ENCODE data around the gene OR6C76.
"Not testable (repeated sequence)": the region's sequence is repeated elsewhere in the genome, so short reads cannot be mapped to it uniquely, and the experiment has no call there.

OR6C76 gene
- 0 reads per million in 3 experiments for total RNA-seq

- DNase-seq, result no peak
These were observed at the start of gene OR6C76 for GRCh38 chr12:55425954-55426353. Gene OR6C76 (plus strand): TSS chr12:55426254. CDS start chr12:55426254, 0 bp downstream.

DNA sequence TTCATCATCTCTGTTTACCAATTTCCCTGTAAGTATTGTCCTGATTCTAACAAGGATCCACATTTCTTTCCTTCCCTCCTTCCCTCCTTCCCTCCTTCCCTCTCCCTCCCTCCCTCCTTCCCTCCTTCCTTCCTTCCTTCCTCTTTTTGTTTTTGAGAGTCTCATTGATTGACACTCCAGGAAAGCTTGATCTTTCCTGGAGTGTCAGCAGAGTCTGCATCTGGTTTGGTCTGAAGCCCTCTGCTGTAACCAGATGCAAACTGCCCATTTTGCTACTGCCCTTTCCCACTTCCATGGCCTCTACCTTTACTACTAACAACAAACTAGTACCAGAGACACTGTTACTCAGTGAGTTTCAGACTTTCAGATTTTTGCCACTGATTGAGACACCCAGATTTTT lies 40.2 kb upstream of the OR6C76 start:
- DNase-seq, result no peak

- DNase-seq, result no peak
These were observed 33.8 kb upstream of the OR6C76 start for GRCh38 chr12:55392032-55392795.

GRCh38 chr12:55396326-55396725 lies 29.7 kb upstream of the OR6C76 start:
- DNase-seq, result no peak

- no peak for DNase-seq
These were observed 25.8 kb upstream of the OR6C76 start, which contains the start of gene OR6C65 for GRCh38 chr12:55400229-55400628. Gene OR6C65 (plus strand): TSS chr12:55400529. CDS start chr12:55400529, 0 bp downstream.

DNA sequence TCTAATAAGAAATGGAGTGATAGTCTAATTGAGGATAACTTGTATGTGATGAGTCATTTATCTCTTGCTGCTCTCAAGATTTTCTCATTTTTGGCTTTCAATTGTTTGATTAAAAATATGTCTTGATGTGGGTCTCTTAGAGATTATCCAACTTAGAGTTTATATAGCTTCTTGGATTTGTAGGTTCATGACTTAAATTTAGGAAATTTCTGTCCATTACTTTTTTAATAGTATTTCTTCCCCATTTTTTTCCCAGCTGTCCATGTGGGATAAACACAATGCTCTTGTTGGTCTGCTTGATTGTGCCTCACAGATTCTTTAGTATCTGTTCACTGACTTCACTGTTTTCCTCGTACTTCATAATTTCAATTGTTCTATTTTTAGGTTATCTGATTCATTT lies 18.2 kb upstream of the OR6C76 start:
- DNase-seq, result no peak

GRCh38 chr12:55409133-55409532 lies 16.9 kb upstream of the OR6C76 start:
- not testable (repeated sequence) for DNase-seq

GRCh38 chr12:55412138-55412537 lies 13.9 kb upstream of the OR6C76 start:
- DNase-seq, result not testable (repeated sequence)

GRCh38 chr12:55413498-55414388 lies 12.3 kb upstream of the OR6C76 start:
- not testable (repeated sequence) for DNase-seq

DNA sequence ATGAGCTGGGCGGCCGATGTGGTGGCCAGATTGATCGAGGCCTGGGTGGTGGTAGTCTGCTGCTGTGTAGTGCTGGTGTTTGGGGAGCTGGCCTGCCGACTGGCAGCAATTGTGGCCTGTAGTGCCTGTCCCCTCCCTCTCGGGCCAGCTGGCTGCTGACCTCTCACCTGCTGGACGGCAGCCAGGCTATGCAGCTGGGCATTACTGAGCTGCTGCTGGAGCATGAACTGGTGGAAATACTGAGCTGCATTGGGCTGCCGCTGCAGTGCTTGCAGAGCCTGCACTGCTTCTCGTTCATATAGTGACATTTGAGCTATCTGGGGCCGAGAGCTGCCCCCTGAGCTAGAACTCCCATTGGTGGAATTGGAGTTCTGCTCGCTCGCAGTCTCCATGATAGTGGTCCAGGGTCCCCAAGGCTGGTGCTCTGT lies 11.6 kb upstream of the OR6C76 start:
- not testable (repeated sequence) for DNase-seq

- not testable (repeated sequence) for DNase-seq
These were observed 11.2 kb upstream of the OR6C76 start for GRCh38 chr12:55414889-55415288.

GRCh38 chr12:55416961-55417360 lies 9.1 kb upstream of the OR6C76 start:
- DNase-seq, result no peak

- DNase-seq, result no peak
These were observed 5.6 kb upstream of the OR6C76 start for GRCh38 chr12:55420307-55420962.

DNA sequence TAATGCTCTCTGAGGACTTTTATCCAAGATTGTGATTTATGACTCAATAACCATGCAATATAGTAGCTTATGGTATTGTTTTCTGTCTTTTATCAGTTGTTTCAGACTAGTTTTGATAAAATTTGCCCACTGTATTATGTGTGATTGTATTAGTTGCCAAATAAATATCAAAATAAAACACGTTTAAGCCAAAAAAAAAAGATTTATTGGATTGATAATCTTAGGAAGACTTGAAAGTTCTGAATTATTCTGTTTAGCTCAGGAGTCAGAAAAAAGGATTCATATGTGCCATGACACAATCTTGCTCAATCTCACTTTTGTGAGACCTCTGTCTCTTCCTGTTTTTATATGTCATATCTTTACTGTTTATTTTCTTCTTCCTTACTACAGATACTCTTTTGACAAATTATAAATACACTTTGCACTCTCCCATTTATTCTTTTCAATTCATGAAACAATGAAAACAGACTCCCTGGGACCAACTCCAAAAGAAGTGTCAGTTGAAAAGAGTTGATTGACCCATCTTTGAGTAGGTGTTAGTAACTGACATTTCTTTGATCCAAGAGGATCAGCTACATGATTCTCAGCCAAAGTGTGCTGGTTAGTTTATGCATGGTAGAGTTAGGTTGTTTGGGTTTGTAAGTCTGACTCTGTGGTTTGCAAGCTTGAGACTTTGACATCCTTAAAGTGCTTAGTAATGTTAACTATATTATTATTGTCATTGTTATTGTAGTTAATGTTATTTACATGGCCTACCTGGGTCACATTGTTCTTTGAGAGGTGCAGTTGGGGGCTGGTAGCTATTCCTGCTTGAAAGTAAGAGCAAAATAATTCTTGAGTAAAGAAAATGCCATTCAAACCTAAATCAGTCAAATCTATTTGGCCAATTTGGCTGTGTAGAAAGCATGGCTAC lies 2.5 kb downstream of the OR6C76 start:
- DNase-seq, result no peak

- not testable (repeated sequence) for DNase-seq
These were observed 15.2 kb downstream of the OR6C76 start for GRCh38 chr12:55441233-55441632.

- DNase-seq, result no peak
These were observed 17.7 kb downstream of the OR6C76 start, which contains the start of gene OR6C2 for GRCh38 chr12:55443776-55444175. Gene OR6C2 (plus strand): TSS chr12:55444076. CDS start chr12:55452214, 8,138 bp downstream.

- no peak for DNase-seq
These were observed 19.3 kb downstream of the OR6C76 start for GRCh38 chr12:55445357-55445756.

GRCh38 chr12:55446326-55446725 lies 20.3 kb downstream of the OR6C76 start:
- DNase-seq, result no peak

DNA sequence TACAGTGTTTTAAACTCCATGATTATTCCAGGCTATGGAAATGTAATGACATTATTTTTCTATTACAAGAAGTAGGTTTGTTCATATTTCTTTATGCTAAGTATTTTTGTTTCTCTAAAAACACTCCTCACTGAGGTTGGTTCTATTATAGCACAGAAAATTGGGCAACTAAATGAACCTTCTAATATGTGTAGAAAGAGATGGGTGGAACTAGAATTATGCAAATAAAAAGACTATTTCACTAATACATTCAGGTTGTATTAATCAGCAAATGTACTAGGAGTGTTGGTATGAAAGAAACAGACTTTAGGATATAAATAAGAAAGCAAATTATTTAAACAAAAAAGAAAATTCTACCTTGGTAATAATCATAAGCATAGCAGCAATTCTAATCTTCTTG lies 22.8 kb downstream of the OR6C76 start:
- DNase-seq, result no peak

- not testable (repeated sequence) for DNase-seq
These were observed 38.9 kb downstream of the OR6C76 start for GRCh38 chr12:55464926-55465325.

GRCh38 chr12:55467836-55468235 lies 41.8 kb downstream of the OR6C76 start:
- DNase-seq, result no peak

- no peak for DNase-seq
These were observed 43.2 kb downstream of the OR6C76 start for GRCh38 chr12:55469291-55469690.
